GM19239 (cell line): ENCODE measurements around the gene MCFD2.
"Not testable (repeated sequence)": the region's sequence is repeated elsewhere in the genome, so short reads cannot be mapped to it uniquely, and the experiment has no call there.

ENCODE experiments used
- DNase-seq: peaks from one replicate; pipeline ENCODE4 v3.0.0; 2011; ENCODE audit warnings: low spot score; ENCODE audit not compliant: insufficient read length
- FAIRE-seq: peaks from 2 replicates; lab custom pipeline; 2011; peaks lifted over from hg19 to GRCh38; lab: Jason Lieb, UNC

MCFD2 gene

GRCh38 chr2:46904908-46905678 lies 10.5 kb downstream of the MCFD2 start:
- DNase-seq, FAIRE-seq: not testable (repeated sequence)

GRCh38 chr2:46902980-46903379 lies 12.6 kb downstream of the MCFD2 start:
- DNase-seq, FAIRE-seq: not testable (repeated sequence)

DNA sequence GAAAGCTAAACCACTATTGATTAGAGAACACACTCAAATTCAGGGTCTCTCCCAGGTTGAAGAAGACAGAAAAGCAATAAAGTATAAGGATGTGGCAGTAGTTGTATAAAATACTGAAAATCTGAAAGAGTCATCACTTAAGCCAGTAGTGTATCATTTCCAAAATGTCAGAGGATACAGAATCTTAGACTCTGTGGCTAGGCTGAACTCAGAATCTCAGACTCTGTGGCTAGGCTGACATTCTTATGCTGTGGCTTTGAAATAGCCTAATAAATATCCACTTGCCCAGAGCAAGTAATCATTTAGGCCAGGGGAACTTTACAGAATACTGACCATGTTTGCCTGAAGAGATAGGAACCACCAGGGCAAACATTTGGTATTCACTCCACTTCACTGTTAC lies 13.1 kb downstream of the MCFD2 start:
- DNase-seq (no peak), FAIRE-seq (no peak)

DNA sequence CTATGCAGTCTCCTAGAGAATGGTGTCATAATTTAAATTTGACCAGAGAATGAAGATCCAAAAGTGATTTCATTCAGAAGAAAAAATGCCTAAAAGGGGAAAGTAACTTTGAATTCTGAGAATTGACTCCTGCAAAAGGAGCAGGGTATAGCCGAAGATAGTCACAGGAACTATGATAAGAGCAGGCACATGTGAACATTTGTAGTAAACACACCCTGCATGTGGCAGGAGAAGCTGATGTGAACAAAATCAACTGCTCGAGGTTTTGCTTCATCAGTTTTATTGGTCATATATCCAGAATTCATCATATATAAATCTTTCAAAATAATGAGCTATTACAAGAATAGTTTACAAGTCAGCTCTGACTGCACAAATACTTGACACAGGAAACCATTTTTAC lies 14.0 kb downstream of the MCFD2 start:
- no peak for FAIRE-seq

GRCh38 chr2:46900381-46900780 lies 15.2 kb downstream of the MCFD2 start:
- FAIRE-seq, result no peak
- no peak for DNase-seq

More for the DNA sequence above, 14.0 kb downstream of the MCFD2 start:
- DNase-seq, result no peak

DNA sequence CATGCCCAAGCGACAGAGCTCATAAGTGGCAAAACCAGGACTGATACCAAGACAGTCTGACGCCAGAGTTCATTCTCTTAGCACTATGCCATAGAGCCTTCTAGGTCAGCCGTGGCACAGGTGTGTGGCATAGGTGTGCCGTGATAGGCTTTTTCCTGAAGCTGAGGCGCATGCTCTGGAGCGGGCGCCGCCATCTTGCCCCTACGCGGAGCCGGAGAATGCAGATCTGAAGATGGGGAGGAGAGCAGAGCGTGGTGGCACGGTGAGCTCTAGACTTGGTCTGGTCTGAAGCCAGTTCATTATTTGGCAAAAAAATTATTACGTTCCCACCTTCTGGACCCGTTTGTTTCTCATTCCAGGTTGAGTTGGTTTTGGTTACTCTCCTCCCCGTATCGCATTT lies 16.6 kb downstream of the MCFD2 start:
- DNase-seq (no peak), FAIRE-seq (no peak)

DNA sequence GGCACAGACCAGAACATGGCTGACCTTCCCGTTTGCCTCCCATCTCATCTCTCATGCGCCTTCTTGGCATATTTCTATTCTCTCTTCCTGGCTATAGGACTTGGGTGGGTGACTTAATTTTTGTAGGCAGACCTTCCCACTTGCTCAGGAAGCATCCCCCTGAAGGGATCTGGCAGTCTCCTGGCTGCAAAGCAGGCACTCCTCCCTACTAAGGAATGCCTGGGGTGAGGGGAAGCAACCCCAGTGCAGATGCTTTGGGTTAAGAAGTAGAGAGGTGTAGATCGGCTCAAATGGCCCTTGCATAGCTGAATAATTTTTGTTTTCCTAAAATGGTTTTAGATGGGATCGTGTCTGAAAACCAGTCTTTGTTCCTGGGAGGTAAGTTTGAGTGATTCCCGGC lies 17.6 kb downstream of the MCFD2 start:
- DNase-seq (no peak), FAIRE-seq (no peak)

DNA sequence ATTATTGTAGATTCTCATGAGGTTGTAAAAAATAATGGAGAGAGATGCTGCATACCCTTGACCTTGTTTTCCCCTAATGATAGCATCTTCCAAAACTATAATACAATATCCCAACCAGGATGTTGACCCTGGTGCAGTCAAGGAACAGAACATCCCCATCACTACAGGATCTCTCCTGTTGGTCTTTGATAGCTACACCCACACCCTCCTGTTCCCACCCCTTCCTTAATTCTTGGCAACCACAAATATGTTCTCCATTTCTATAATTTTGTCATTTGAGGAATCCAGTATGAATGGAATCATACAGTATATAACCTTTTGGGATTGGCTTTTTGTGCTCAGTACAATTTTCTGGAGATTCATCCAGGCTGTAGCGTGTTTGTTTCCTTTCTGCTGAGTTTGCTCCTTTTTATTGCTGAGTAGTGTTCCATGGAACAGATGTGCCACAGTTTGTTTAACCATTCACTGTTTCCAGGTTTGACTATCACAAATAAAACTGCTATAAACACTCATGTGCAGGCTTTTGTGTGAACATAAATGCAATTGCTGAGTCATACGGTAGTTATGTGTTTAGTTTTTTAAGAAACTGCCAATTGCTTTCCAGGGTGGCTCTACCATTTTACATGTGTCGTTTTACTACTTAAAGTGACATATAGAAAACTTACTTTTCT lies 22.2 kb downstream of the MCFD2 start:
- DNase-seq (no peak), FAIRE-seq (no peak)

GRCh38 chr2:46891956-46892553 lies 23.6 kb downstream of the MCFD2 start:
- no peak for DNase-seq
- FAIRE-seq, result no peak

DNA sequence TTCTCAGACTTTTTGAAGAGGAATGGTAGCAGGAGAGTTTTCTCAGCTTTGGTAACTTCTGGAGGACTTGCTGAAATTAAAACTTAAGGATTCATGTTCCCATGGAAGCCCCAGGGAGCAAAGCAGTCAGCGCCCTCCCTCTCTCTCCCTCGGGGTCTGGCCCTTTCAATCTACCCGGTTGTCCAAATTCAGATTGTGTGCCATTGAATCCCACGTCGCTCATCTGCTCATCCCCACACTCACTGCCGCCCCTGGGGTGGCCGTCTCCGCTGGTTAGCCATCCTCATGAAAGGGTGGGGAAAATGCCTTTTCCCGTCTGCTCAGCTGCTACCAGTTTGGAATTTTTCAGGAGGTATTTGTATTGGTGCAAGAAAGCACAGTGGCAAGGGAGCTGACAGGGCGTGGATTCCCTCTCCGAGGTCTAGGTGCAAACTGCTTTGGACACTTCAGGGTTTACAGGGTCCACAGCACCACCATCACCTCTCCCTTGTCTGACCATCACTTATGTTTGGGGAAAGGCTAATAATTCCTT lies 27.1 kb downstream of the MCFD2 start:
- no peak for FAIRE-seq
- no peak for DNase-seq

GRCh38 chr2:46887028-46887885 lies 28.3 kb downstream of the MCFD2 start:
- DNase-seq, result no peak
- no peak for FAIRE-seq

GRCh38 chr2:46886268-46887027 lies 29.2 kb downstream of the MCFD2 start:
- FAIRE-seq (no peak), DNase-seq (no peak)

DNA sequence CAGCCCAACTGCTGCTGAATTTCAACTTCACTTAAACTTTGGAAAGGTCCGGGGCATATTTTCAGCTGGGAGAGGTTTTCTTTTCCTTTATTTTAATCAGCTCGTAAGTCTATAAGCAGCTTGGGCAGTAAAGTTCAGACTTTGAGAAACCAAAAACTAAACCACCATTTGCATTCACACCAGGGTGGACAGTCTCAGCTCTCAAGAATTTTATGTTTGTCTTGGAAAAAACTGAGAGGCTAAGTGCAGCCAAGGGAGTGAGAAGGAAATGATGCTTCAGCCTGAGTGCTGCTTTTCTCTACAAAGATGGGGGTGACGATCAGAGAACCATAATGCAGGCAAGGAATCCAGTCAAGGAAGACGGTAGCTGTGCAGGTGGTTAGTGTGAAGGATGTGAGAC lies 30.2 kb downstream of the MCFD2 start:
- no peak for FAIRE-seq
- DNase-seq, result no peak

GRCh38 chr2:46879511-46879910 lies 36.1 kb downstream of the MCFD2 start:
- FAIRE-seq (no peak), DNase-seq (no peak)

- FAIRE-seq, result no peak
- DNase-seq, result no peak
Observed at GRCh38 chr2:46878886-46879285, 36.7 kb downstream of the MCFD2 start.

DNA sequence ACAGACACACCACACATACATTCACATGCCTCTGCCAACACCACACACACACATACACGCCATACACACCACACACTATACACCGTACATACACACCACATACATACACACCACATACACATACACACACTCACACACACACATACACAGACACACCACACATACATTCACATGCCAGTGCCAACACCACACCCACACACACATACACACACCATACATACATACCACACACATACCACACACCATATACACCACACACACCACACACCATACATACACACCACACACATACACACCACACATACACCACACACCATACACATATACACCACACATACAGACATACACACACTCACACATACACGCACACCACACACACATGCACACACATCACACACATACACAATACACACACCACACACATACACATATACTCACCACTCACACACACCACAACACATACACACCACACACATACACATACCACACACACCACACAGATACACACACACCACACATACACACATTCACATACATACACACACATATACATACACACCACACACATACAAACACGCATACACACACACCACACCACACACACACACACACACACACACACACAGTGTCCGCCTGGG lies 37.2 kb downstream of the MCFD2 start:
- FAIRE-seq, result no peak
- DNase-seq, result no peak

- no peak for DNase-seq
- no peak for FAIRE-seq
Observed at GRCh38 chr2:46877619-46878113, 37.9 kb downstream of the MCFD2 start.

DNA sequence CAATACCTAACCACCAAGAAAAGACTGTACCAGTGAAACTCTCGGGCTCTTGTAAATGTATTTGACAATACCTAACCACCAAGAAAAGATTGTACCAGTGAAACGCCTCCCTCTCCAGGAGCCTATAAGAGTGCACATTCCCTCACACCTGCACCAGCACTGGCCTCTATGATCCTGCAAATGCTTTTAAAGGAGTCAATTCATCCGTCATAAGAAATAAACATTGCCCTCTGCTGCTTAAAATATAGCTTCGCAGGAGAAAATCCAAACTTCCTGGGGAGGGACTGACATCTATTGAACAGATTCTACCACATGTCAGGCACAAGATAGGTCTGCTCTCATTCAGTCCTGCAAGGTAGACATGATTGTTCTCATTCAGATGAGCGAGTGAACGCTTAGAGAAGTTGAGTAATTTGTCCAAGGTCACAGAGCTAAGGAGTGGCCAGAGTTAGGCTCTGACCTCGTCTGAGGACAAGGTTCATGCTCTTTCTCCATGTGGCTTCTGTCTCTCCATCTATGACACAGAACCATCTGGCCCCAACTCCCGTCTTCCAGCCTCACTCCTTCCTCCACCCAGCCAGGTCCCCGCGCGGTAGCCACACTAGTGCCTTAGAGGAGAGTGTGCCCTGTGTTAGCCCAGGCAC lies 38.7 kb downstream of the MCFD2 start:
- FAIRE-seq, result no peak
- DNase-seq, result no peak
